Measurements from ENCODE around the gene WIPF3.

WIPF3 gene

DNA sequence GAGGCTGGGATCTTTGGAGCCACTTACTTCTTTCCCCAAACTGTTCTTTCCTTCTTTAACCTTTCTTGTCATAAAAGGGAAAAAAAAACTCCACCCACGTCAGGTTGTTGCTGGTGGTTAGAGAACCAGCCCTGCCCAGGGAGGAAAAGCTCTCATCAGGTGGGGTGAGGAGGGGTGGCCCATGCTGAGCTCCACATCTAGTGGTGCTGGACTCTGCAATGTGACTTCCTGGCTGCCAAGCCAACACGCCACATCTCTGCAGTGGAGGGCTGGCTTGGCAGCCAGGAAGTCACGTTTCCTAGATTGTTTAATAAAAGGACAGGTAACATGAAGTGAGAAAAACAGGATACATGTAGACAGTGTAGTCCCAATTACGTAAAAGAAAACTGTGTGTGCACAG lies 37.4 kb downstream of the WIPF3 start:
- TF ChIP-seq CTCF (IDR thresholded peaks at IDR 0.05; ENCODE audit: insufficient read depth, low read depth, low read length, missing control alignments): no peak
- no peak for DNase-seq (ENCODE audit: low read depth)
- H3K4me3 ChIP-seq (ENCODE audit: low read length): no peak overlapping the region

GRCh38 chr7:29844559-29844958 lies 38.3 kb downstream of the WIPF3 start:
- no peak for TF ChIP-seq CTCF (IDR thresholded peaks at IDR 0.05; ENCODE audit: insufficient read depth, low read depth, low read length, missing control alignments)
- H3K4me3 ChIP-seq (ENCODE audit: low read length): no peak overlapping the region
- DNase-seq (ENCODE audit: low read depth): no peak

DNA sequence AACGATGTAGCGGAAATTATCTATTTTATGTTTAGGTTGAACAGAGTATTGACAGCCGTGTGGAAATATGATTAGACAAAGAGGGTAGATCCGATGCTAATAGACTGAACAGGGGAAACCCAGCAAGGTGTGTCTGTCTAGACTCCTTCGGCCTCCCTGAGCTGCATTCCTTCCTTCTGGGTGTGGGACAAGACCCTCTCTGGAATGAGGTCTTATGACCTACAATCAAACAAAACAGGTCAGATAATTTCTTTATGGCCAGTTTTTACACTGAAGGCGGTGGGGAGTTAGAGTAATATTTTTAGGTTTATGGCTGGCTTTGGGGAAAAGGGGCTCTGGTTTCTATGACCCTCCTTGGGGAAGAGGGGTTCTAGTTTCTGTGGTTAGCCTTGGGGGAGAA lies 41.2 kb downstream of the WIPF3 start:
- no peak overlapping the region for H3K4me3 ChIP-seq (ENCODE audit: low read length)
- no peak for TF ChIP-seq CTCF (IDR thresholded peaks at IDR 0.05; ENCODE audit: insufficient read depth, low read depth, low read length, missing control alignments)
- no peak for DNase-seq (ENCODE audit: low read depth)

DNA sequence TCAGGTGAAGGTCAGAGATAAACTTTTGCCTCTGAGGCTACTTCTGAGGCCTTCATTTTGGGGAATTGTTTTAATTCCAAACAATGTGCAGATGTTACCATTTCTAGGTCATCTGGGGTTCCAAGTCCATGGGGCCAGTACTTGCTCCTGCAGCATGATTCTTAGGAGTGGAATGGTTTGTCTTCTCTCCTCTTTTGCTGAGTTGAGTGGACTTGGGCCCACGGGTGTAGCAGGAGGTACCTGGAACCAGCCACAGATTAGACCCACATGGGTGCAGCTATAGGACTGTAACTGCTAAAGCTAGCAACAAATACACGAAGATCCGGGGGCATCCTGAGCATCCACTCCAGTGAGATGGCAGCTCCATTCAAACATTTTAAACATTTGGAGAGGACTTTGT lies 41.6 kb downstream of the WIPF3 start:
- no peak for DNase-seq (ENCODE audit: low read depth)
- TF ChIP-seq CTCF (IDR thresholded peaks at IDR 0.05; ENCODE audit: insufficient read depth, low read depth, low read length, missing control alignments): no peak
- no peak overlapping the region for H3K4me3 ChIP-seq (ENCODE audit: low read length)

- H3K4me3 ChIP-seq (ENCODE audit: low read length): no peak overlapping the region
- no peak for DNase-seq (ENCODE audit: low read depth)
- TF ChIP-seq CTCF (IDR thresholded peaks at IDR 0.05; ENCODE audit: insufficient read depth, low read depth, low read length, missing control alignments): no peak
These were observed 42.6 kb downstream of the WIPF3 start for GRCh38 chr7:29848941-29849340.

DNA sequence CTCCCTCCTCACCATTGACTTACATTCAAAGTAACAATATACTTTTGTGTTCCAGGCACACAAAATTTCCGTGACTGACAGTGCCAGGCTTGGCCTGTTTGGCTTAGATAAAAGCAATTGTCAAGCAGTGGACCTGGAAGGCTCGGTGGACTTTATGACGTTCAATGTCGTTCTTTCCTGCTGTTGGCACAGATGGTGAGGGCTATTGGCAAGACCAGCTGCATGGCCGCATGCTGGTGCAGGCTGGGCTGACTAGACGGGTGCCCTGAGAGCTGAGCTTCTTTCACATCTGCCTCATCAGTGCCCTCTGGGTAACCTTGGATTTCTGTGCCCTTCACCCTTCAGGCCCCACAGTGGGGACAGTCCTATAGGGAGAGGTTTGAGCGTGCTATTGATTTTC lies 45.2 kb downstream of the WIPF3 start:
- no peak for DNase-seq (ENCODE audit: low read depth)
- no peak overlapping the region for H3K4me3 ChIP-seq (ENCODE audit: low read length)
- TF ChIP-seq CTCF (IDR thresholded peaks at IDR 0.05; ENCODE audit: insufficient read depth, low read depth, low read length, missing control alignments): no peak

GRCh38 chr7:29852457-29852856 lies 46.1 kb downstream of the WIPF3 start:
- no peak for TF ChIP-seq CTCF (IDR thresholded peaks at IDR 0.05; ENCODE audit: insufficient read depth, low read depth, low read length, missing control alignments)
- H3K4me3 ChIP-seq (ENCODE audit: low read length): no peak overlapping the region

More at GRCh38 chr7:29852457-29852856, 46.1 kb downstream of the WIPF3 start:
- peak; percentile 37 for DNase-seq (ENCODE audit: low read depth)
